Measurements from ENCODE around the gene TAF9. TPM values are rescaled to one million over a fixed set of nuclear protein-coding genes. Genes with fewer than 3 reads are reported as not detected.
"Not testable (repeated sequence)": the region's sequence is repeated elsewhere in the genome, so short reads cannot be mapped to it uniquely, and the experiment has no call there.

The TAF9 gene
- polyA plus RNA-seq, 1 donor: 61.6 TPM

DNA sequence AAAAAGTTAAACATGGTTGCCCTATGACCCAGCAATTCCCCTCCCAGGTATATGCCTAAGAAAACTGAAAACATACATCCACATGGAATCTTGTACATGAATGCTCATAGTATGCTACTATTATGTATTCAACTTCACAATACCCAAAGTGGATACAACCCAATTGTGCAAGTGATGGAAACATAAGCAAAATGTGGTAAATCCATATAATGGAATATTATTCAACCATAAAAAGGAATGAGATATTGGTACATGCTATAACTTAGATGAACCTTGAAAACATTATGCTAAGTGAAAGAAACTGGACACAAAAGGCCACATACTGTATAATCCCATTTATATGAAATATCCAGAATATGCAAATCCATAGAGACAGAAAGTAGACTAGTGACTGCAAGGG, 18.7 kb downstream of the TAF9 start:
- no peak for DNase-seq

DNA sequence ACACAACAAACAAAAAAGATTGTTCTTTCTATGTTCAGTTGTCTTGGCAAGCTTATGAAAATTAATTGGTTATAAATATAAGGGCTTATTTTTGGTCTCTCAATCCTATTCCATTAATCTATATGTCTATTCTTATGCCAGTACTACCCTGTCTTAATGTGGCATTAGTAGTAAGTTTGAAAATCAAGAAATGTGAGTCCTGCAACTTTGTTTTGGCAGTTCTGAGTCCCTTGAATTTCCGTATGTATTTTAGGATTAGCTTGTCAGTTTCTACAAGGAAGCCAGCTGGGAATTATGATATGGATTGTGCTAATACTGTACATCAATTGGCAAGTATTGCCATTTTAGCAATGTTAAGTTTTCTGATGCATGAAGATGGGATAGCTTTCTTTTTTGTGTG, 26.2 kb downstream of the TAF9 start:
- DNase-seq: no peak

DNA sequence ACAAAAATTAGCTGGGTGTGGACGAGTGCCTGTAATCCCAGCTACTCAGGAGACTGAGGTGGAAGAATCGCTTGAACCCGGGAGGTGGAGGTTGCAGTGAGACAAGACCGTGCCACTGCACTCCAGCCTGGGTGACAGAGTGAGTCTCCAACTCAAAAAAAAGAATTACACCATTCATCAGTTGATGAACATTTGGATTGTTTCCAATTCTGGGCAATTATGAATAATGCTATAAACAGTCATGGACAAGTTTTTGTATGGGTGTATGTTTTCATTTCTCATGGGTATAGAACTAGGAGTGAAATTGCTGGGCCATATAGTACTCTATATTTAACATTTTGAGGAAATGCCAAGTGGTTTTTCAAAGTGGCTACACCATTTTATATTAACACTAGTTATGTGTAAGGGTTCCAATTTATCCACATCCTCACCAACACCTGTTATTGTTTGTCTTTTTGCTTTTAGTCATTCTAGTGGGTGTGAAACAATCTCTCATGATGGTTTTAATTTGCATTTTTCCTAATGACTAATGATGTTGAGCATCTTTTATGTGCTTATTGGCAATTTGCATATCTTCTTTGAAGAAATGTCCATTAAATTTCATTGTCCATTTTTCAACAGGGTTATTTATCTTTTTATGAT, 27.7 kb downstream of the TAF9 start:
- no peak for DNase-seq

DNA sequence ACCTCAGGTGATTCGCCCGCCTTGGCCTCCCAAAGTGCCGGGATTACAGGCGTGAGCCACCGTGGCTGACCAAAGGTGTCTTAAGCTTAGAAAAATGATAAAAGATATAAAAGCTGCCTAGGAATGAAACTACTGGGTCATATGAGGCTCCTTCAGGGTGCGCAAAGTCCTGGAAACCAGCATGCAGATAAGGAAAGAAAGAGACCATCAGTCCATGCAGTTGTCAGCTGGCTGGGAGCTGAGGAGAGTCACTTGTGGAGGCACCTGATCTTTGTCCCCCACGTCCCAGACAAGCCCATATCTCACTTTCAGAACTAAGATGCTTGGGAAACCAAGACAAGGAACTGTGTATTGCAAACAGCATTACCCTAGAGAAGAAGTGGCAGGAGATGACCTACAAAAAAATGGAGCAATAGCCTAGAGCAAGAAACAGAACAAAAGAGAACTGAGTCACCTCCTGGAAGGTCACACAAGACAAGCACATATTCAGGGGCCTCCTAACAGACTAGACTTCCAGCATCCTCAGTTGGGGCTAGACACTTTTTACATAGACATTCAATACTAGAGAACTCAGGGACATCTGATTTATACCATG, 33.9 kb downstream of the TAF9 start:
- no peak for DNase-seq

DNA sequence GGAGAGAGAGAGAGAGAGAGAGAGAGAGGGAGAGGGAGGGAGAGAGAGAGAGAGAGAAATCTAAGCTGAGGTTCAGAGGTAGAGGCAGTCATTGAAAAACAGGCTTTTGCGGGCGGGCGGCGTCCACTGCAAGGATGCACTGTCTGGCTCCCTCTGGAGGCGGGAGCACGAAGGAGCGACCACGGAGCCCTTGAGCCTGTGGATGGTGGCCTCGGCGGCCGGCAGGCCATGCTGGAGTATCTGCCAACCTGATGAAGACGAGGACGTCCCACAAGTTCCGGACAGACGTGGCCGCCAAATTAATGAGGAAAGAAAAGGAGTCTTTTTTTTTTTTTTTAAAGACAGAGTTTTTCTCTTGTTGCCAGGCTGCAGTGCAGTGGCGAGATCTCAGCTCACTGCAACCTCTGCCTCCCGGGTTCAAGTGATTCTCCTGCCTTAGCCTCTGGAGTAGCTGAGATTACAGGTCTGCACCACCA, 34.5 kb downstream of the TAF9 start:
- peak; percentile 78 for DNase-seq

DNA sequence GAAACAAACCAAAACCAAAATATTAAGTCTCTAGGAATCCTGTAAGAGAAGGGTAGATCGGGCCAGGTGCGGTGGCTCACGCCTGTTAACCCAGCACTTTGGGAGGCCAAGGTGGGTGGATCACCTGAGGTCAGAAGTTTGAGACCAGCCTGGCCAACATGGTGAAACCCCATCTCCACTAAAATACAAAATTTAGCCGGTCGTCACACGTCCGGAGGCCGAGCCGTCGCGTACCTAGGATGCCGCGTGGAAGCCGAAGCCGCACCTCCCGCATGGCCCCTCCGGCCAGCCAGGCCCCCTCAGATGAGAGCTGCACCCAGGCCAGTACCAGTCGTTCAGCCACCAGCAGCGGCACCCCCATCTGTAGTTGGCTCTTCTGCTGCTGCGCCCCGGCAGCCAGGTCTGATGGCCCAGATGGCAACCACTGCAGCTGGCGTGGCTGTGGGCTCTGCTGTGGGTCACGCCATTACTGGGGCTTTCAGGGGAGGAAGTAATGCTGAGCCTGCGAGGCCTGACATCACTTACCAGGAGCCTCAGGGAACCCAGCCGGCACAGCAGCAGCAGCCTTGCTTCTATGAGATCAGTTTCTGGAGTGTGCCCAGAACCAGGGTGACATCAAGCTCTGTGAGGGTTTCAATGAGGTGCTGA, 35.5 kb downstream of the TAF9 start:
- not testable (repeated sequence) for DNase-seq

DNA sequence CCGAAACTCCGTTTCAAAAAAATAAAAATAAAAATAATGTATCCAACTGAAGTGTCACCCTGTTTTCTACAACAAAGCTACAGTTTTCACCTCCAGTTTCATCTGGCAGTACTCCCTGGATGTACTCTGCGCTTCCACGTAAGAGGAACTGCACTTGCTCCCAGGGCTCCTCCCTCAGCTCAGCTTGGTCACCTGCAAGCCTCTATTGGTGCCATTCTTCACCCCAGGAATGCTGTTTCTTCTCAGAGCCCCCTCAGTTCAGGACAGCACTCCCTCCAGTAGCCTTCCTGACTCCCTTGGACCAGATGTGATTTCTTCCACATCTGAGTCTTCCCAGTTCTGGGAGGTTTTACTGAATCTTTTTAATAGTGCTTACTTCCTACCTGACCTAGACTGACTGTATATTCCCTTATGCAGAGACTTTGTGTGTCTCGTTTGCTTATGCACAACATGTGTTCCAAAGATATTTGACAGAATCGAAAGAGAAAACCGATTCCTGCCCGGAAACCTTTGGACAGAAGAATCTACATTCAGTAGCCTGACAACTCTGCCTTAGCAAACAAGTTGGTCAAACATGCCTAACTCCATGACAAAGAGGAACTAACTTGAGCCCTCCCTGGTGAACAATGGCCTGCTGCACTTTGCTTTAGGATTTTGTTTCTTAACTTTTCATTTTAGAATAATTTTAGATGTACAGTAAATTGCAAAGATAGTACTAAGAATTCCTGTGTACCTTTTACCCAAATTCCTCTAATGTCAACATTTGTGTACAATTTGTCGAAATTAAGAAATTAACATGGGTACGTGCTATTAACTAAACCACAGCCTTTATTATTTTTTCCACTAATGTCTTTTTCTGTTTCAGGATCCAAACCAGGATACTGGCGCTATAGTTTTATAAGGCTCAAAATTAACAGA, 37.5 kb downstream of the TAF9 start:
- DNase-seq: no peak

DNA sequence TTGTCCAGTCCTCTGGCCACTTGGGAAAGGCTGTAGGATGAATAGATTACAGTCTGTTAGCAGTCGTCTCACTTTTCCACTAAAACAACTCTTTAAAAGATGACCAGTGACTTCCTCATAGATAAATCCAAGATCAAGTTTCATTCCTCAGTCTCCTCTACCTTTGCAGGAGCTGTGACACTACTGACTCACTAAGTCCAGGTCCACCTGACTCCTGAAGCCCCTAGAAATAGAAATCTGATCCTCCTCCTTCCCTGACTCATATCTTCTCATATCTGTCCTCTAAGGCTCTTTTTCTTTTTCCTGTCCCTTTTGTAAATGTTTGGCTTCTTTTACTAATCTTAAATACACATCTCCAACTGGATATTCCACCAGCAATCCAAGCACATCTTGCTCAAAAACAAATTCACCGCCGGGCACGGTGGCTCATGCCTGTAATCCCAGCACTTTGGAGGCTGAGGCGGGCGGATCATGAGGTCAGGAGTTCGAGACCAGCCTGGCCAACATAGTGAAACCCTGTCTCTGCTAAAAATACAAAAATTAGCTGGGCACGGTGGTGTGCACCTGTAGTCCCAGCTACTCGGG, 39.3 kb downstream of the TAF9 start:
- DNase-seq: no peak

DNA sequence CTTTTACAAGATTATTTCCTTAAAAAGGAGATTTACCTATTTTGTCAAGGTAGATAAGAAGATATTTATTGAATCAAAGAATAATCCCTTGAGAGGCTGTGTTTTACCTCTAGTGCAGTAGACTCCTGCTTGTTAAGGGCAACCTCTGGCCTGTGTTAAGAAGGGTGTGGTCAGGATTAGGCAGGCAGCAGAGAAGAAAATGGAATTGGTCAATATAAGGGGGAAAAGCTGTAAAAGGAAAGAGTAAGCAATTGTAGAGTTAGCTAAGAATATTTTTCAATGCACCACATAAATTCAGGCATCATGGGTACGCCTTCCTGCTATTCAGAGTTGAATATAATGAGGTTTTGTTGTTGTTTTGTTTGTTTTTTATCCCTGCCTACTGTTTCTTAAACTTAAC, 43.0 kb downstream of the TAF9 start:
- DNase-seq: no peak

DNA sequence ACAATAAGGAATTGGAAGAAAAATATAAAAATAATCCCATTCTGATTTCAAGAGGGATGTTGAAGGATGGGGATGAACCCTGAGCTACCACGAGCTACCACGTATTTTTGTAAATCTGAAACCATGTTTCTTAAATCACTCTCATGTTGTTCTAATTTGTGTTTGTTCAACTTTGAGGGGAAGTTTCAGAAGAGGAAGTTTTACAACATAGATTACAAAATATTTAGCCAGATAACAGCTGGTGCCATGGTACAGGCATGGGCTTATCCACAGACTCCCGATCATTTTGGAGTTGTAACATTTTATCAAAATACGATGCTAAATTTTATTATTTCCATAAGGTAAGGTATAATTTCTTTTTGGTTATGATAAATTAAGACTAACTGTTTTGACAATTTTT, 51.9 kb downstream of the TAF9 start:
- DNase-seq: no peak

DNA sequence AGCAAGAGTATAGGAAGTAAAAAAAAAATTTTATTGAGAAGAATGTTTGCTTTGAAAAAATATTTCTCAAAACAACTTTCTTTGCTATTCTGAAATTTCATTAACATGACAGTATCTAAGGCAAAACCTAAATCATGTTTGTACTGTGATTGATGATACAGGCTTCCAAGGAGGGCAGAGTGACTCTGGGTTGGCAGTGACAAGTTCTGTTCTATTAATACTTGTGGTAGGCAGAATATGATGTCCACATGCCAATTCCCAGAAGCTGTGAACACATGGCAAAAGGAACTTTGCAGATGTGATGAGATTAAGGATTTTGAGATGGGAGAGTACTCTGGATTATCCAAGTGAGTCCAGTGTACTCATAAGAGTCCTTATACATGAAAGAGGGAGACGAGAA, 53.3 kb downstream of the TAF9 start:
- DNase-seq: no peak

Other genes with a start within 250 kb of the TAF9 start
- gene CCNB1, start 202.4 kb downstream of the TAF9 start, polyA plus RNA-seq (ENCODE audit: insufficient read length): 136 TPM
- 29.5 TPM for gene CENPH, start 179.9 kb downstream of the TAF9 start, polyA plus RNA-seq (ENCODE audit: insufficient read length)
- 37.7 TPM for gene CDK7, start 134.6 kb downstream of the TAF9 start, polyA plus RNA-seq (ENCODE audit: insufficient read length)
- gene CCDC125, start 36.7 kb downstream of the TAF9 start, polyA plus RNA-seq (ENCODE audit: insufficient read length): 17.5 TPM
- 84.9 TPM for gene AK6, start within 50 bp of the TAF9 start, polyA plus RNA-seq (ENCODE audit: insufficient read length)
- gene RAD17, start 298 bp upstream of the TAF9 start, polyA plus RNA-seq (ENCODE audit: insufficient read length): 48.0 TPM
- 30.5 TPM for gene MARVELD2, start 45.6 kb upstream of the TAF9 start, polyA plus RNA-seq (ENCODE audit: insufficient read length)
- gene OCLN, start 123.3 kb upstream of the TAF9 start, polyA plus RNA-seq (ENCODE audit: insufficient read length): 49.7 TPM
- 66.8 TPM for gene GTF2H2C, start 190.7 kb upstream of the TAF9 start, polyA plus RNA-seq (ENCODE audit: insufficient read length)

All from left kidney (tissue), 2 donors.